Activated T-helper 9 cell treated with anti-CD3 and anti-CD28 coated beads, Interleukin-2, amount 50 U/mL, for 16 hours (primary cell): ENCODE results near the gene B3GNT7.
"Not testable (repeated sequence)": the region's sequence is repeated elsewhere in the genome, so short reads cannot be mapped to it uniquely, and the experiment has no call there.

Experiments
- DNase-seq: peaks from one replicate; pipeline ENCODE4 v3.0.0-alpha.2; 2020; ENCODE audit warnings: low read depth

B3GNT7 gene

DNA sequence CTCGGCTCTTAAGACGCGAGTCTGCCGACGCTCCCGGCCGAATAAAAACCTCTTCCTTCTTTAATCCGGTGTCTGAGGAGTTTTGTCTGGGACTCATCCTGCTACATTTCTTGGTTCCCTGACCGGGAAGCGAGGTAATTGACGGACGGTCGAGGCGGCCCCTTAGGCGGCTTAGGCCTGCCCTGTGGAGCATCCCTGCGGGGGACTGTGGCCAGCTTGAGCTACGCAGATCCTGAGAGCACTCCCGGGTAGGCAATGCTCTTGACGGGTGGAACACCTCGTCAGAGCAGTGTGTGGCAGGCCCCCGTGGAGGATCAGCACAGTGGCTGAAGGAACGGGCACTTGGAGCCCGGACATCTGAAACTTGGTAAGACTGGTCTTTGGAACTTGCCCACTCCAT is 5.6 kb downstream of the B3GNT7 start:
- DNase-seq: not testable (repeated sequence)

DNA sequence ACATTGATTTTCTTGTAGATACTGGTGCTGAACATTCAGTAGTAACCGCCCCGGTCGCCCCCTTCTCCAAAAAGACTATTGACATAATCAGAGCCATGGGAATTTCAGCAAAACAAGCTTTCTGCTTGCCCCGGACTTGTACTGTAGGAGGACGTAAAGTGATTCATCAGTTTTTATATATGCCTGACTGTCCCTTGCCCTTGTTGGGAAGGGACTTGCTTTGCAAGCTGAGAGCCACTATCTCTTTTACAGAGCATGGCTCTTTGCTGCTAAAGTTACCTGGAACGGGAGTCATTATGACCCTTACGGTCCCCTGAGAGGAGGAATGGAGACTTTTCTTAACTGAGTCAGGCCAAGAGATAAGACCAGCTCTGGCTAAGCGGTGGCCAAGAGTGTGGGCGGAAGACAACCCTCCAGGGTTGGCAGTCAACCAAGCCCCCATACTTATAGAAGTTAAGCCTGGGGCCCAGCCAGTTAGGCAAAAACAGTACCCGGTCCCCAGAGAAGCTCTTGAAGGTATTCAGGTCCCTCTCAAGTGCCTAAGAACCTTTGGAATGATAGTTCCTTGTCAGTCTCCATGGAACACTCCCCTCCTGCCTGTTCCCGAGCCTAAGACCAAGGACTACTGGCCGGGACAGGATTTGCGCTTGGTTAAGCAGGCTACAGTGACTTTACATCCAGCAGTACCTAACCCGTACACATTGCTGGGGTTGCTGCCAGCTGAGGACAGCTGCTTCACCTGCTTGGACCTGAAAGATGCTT is 8.1 kb downstream of the B3GNT7 start:
- DNase-seq: not testable (repeated sequence)

DNA sequence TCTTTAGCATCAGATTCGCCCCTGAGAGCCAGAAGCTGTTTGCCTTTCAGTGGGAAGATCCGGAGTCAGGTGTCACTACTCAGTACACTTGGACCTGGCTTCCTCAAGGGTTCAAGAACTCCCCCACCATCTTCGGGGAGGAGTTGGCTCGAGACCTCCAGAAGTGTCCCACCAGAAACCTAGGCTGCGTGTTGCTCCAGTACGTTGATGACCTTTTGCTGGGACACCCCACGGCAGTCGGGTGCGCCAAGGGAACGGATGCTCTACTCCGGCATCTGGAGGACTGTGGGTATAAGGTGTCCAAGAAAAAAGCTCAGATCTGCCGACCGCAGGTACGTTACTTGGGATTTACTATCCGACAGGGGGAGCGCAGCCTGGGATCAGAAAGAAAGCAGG is 8.7 kb downstream of the B3GNT7 start:
- DNase-seq: not testable (repeated sequence)

GRCh38 chr2:231405601-231406367 is 10.3 kb downstream of the B3GNT7 start:
- peak; percentile 29 for DNase-seq

DNA sequence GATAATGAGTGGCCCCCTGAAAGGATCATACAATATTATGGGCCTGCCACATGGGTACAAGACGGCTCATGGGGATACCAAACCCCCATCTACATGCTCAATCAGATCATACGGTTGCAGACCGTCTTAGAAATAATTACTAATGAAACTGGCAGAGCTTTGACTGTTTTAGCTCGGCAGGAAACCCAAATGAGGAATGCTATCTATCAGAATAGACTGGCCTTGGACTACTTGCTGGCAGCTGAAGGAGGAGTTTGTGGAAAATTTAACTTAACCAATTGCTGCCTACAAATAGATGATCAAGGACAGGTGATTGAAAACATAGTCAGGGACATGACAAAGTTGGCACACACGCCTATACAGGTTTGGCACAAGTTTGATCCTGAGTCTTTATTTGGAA is 12.2 kb downstream of the B3GNT7 start:
- not testable (repeated sequence) for DNase-seq

GRCh38 chr2:231408304-231408703 is 12.8 kb downstream of the B3GNT7 start:
- not testable (repeated sequence) for DNase-seq

- no peak for DNase-seq
Measured at GRCh38 chr2:231409776-231410175, 14.3 kb downstream of the B3GNT7 start.

DNA sequence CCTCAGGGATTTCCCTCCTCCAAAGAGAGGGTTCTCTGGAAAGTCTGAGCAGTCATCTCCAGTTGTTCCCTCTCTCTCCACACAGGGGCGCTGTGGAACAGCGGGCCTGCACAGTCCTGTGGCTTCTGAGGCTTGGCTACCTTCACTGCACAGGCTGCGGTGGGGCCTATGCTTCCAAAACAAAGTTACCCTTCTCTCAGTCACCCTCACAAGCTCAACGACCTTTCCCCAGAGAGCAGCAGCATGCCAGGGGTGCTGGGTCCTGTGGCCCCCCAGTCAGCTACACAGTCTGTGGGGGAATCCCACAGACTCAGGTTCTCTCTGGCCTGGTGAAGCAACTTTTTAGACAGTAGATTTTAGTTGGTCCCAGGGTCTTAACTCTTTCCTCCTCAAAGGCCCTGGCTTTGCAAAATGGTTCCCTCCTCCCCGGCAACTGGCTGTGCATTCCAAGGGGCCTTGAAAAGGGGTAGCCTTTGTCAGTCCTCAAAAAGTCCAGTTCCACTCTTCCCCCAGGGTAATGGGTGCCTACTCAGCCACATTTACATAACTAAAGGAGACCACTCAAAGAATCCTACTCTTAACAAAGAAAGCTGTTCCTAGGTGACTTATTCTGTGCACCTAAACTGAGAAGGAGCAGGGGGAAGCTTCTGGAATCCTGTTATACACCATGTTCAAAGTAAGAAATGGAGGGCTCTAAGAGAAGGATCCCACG is 14.9 kb downstream of the B3GNT7 start:
- no peak for DNase-seq

DNA sequence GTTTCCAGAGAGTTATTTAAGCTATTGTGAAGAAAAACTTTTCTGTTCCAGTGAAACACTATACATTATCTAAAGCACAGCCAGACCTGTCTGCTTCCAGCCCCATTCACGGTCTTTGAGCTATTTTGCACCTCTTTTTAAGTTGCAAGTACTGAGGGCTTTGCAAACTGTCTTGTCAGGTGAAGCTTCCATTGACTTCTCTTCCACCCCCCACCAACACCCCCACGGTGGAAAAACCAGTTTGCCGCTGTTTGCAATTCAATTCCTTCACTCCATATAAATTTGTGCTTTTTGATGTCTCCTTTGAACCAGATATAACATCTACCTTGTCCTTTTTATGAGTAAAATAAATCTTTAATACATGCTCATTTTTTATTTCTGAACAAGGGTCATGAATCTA is 15.7 kb downstream of the B3GNT7 start:
- DNase-seq: no peak

DNA sequence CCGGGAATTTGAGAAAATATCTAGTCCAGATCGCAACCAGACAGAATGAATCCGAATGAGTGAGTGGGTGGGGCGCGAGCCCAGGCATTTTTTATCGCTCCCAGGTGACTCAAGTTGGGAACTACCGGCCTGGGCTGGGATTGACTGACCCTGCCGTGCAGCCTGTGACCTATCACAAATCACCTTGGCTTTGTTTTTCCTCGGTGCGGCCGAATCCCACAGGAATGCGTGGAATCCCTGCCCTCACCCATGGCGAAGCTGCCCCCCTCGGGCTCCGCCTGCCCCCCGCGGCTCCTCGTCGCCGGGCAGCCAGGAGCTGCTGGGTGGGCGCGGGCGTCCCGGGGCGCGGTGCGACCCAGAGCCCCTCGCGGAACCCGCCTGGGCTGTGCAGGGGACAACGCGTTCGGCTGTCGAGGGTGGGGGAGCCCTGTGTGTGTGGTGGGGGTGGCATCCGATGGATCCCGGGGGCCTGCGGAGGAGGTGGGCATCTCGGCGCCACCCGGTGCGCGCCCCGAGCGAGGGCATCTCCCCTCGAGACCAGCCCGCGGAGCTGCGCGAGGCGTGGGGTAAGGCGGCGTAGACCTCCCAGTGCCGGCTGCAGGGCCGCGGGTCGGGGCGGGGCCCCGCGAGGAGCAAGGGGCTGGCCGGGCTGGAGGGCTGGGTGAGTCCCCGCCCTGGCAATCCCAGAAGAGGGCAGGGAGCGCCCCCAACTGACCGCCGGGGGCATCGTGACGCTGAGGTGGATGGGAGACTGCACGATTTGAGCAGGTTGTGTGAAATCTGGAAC is 16.5 kb downstream of the B3GNT7 start:
- DNase-seq: peak; percentile 52

GRCh38 chr2:231412618-231412963 is 17.1 kb downstream of the B3GNT7 start:
- no peak for DNase-seq

DNA sequence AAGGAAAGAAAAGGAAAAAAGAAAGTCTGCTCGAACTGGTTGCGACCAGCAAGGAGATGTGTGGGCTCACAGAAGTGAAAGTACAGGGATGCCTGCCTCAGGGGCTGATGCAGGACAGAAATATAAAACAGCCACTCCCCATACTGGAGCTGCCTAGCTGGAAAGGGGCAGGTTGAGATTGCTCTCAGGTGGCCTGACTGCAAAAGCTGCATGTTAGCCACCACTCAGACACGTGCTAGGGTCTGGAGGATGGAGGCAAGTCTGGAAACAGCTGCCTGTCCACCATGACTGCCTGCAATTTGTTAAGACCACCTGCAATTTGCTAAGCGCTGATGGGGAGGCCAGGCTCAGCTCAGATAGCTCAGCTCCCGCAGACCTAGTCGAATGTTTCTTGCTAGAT is 17.9 kb downstream of the B3GNT7 start:
- DNase-seq: no peak

DNA sequence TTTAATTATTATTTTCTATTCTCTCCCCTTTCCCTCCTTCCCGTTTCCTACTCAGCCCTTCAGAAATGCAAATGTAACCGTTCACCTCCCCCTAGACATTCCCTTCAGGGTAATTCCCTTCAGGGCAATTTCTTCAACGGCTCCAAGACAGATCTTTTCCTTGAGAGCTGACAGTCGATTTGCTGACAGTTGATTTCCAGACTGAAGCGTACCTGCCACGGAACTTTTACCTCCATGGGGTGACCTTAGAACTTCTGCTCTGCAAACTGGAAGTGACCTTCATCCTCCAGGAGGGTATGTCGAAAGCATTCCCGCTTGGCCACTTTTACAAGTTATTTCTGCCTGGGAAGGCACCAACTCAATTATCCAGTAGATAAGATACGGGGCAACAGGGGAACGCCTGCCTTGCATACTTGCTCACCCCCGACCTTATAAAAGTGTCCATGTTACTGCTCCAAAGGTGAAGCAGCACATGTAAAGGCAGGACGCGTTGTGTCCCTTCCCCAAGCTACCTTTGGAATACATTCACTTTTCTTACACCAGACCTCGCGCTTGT is 18.5 kb downstream of the B3GNT7 start:
- no peak for DNase-seq

- no peak for DNase-seq
Measured at GRCh38 chr2:231415029-231415428, 19.5 kb downstream of the B3GNT7 start.

DNA sequence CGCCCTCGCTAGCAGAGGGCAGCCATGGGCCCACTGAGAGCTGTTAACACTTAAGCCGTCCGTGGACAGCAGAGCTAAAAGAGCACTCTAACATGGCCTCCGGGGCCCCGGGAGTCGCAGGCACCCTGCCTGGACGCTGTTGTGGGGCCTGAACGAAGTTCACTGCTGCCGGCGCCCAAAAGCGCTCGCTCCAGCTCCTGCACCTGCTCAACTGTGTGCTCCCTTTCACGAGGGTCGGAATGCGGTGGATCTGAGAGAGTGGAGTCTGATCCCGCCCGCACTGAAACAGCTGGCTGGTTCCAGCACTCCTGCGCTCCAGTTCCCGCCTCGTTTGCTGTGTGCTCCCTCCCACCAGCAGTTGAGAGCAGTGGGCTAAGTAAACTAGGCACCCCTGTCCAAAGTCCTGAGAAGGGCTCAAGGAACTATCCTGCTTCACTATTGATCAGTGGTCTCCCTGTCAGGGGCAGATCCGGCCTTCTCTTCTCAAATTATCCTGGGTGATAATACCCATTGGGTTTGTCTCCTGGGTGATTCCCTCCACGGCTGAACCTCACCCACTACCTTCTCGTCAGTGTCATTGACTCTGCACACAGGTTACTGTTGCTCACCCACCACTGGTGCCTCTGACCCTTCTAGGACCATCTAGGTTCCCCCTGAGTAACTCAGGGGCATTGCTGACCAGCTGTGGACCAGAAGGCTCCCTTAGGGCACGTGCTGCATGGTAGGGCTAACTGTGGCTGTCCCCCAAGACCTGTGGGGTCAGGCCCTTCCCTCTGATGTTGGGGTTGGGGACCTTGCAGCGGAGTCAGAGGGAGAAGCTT is 23.5 kb downstream of the B3GNT7 start:
- no peak for DNase-seq

GRCh38 chr2:231421051-231421580 is 25.6 kb downstream of the B3GNT7 start:
- no peak for DNase-seq

GRCh38 chr2:231422056-231422455 is 26.5 kb downstream of the B3GNT7 start:
- DNase-seq: no peak

GRCh38 chr2:231423176-231423575 is 27.7 kb downstream of the B3GNT7 start:
- DNase-seq: no peak

DNA sequence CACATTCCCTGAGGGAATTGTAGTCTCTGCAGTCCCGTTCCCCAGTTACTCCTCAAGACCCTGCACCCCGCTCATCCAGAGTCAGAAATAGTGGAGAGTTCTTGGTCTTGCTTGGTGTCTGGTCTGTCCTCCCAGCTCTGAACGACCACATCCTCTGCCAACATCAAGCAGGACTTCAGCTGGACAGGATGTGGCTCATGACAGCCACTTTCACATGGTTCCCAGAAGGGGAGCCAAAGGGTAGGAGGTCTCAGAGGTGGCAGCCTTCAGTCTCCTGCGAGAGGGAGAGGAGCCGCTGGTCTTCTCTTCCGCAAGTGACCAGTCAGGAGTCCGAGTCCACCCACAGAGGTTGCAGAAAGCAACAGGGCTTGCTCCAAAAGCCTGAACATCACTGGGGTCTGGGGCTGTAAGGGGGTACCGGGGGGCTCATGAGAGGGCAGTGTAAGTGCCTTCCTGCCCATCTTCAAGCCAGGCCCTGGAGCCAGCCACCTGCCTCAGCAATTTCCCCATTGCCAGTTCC is 29.8 kb downstream of the B3GNT7 start:
- DNase-seq: no peak
